Measurements from ENCODE around the gene CAMSAP1.

CAMSAP1 gene

DNA sequence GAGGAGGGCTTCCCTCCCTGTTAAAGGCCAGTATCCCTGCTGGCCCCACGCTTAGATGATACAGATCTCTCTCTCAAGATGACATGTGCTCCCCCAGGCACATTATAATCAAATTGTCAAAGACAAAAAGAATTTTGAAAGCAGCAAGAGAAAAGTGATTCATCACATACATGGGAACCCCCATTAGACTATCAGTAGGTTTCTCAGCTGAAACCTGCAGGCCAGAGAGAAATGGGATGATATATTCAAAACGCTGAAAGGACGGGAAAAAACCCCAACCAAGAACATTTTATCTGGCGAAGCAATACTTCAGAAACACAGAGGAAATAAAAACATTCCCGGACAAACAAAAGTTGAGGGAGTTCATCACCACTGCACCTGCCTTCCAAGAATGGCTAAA, 78.7 kb downstream of the CAMSAP1 start:
- TF ChIP-seq, protein P1, sequence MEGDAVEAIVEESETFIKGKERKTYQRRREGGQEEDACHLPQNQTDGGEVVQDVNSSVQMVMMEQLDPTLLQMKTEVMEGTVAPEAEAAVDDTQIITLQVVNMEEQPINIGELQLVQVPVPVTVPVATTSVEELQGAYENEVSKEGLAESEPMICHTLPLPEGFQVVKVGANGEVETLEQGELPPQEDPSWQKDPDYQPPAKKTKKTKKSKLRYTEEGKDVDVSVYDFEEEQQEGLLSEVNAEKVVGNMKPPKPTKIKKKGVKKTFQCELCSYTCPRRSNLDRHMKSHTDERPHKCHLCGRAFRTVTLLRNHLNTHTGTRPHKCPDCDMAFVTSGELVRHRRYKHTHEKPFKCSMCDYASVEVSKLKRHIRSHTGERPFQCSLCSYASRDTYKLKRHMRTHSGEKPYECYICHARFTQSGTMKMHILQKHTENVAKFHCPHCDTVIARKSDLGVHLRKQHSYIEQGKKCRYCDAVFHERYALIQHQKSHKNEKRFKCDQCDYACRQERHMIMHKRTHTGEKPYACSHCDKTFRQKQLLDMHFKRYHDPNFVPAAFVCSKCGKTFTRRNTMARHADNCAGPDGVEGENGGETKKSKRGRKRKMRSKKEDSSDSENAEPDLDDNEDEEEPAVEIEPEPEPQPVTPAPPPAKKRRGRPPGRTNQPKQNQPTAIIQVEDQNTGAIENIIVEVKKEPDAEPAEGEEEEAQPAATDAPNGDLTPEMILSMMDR (IDR thresholded peaks at IDR 0.05; ENCODE audit: low read depth, low read length) = no peak
- in situ Hi-C loops (cut with HindIII; ENCODE audit: low sequenced_read_pairs) = no loop called here
- DNase-seq (ENCODE audit: low read depth, low spot score) = no peak
- H3K4me3 ChIP-seq (ENCODE audit: low read depth, low read length) = no peak overlapping the region

GRCh38 chr9:135827866-135828580, 79.3 kb downstream of the CAMSAP1 start:
- H3K4me3 ChIP-seq (ENCODE audit: low read depth, low read length) = no peak overlapping the region
- no peak for DNase-seq (ENCODE audit: low read depth, low spot score)
- TF ChIP-seq, protein P1 (IDR thresholded peaks at IDR 0.05; ENCODE audit: low read depth, low read length) = no peak
- in situ Hi-C loops (cut with HindIII; ENCODE audit: low sequenced_read_pairs) = no loop called here

DNA sequence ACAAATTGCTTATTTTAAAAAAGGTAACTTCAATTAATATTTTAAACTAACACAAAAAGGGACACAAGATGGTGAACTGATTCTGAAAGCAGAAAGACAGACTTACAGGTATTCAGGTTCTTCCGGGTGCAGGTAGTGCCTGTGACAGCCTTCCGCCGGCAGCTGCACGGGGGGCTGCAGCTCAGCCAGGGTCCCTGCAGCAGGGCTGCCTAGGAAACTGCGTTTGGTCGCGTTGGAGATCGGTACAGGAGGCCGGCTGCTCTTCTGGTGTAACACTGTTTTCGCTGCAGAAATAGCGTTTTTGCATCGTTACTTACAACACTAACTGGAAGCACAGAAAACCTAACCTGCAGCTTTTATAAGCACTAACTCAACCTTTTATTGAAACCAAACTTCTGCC, 80.0 kb downstream of the CAMSAP1 start:
- DNase-seq (ENCODE audit: low read depth, low spot score) = no peak
- in situ Hi-C loops (cut with HindIII; ENCODE audit: low sequenced_read_pairs) = no loop called here

DNA sequence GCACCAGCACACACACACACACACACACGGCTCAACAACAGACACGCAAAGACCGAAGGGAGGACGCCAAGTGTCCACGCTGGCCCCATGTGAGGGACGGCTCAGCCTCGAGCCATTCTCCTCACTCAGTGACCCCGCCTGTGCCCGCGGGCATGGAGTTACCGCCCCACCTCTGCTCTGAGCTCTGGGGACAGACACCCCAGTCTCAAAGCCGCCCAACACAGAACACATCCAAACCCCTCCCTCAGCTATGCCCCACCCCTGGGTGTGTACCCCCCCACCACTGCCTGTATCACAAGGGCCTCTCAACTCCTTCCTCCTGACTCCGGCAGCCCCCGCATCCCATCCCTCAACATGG, 81.2 kb downstream of the CAMSAP1 start:
- no peak overlapping the region for H3K4me3 ChIP-seq (ENCODE audit: low read depth, low read length)
- in situ Hi-C loops (cut with HindIII; ENCODE audit: low sequenced_read_pairs) = no loop called here
- TF ChIP-seq, protein P1 (IDR thresholded peaks at IDR 0.05; ENCODE audit: low read depth, low read length) = no peak
- DNase-seq (ENCODE audit: low read depth, low spot score) = no peak

More for the DNA sequence above, 80.0 kb downstream of the CAMSAP1 start:
- no peak overlapping the region for H3K4me3 ChIP-seq (ENCODE audit: low read depth, low read length)
- TF ChIP-seq, protein P1 (IDR thresholded peaks at IDR 0.05; ENCODE audit: low read depth, low read length) = no peak

DNA sequence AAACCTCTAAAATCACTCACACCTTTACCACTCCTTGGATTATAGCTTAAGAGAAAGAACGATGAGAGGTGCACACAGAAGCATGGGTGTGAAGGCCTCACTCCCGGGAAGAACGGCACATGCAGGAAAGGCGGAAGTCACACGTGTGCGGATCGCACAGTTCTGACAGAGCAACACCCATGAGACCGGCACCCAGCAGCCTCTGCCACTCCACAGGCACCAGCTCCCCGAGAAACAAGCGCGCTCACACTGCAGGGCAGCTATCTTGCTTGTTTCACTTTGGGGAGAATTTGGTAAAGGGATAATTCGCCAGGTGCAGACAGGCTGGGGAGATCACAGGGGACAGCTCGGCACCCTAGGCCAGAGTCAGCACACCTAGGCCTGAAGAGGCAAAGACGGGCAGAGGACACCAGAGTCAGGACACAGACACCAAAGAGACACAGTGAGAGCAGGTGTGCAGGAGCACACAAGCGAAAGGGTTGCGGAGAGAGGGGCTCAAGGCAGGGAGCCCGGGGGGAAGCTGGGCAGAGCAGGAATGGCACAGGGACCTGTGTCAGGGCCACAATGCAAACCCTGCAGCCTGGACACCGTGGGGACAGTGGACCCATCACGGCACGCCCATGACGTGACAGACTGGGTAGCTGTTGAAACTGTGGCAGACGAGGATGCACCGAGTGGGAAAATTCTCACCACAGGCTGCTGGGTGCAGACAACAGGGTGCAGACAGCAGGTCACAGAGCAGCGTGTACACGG, 81.7 kb downstream of the CAMSAP1 start:
- no peak overlapping the region for H3K4me3 ChIP-seq (ENCODE audit: low read depth, low read length)
- DNase-seq (ENCODE audit: low read depth, low spot score) = no peak
- TF ChIP-seq, protein P1 (IDR thresholded peaks at IDR 0.05; ENCODE audit: low read depth, low read length) = no peak
- in situ Hi-C loops (cut with HindIII; ENCODE audit: low sequenced_read_pairs) = no loop called here

- no peak overlapping the region for H3K4me3 ChIP-seq (ENCODE audit: low read depth, low read length)
- no peak for DNase-seq (ENCODE audit: low read depth, low spot score)
- in situ Hi-C loops (cut with HindIII; ENCODE audit: low sequenced_read_pairs) = no loop called here
- TF ChIP-seq, protein P1 (IDR thresholded peaks at IDR 0.05; ENCODE audit: low read depth, low read length) = no peak
Observed at GRCh38 chr9:135823036-135823435, 84.3 kb downstream of the CAMSAP1 start.
